Epidermal melanocyte (primary cell): Measurements from ENCODE around the gene SLIT1.
A peak's percentile ranks its signal among the peaks of the same experiment; 100 is the strongest.
"Not testable (repeated sequence)": the region's sequence is repeated elsewhere in the genome, so short reads cannot be mapped to it uniquely, and the experiment has no call there.

Experiments
- DNase-seq: peaks from one replicate; pipeline ENCODE4 v3.0.0; 2011; ENCODE audit warnings: low spot score; ENCODE audit not compliant: insufficient read length

The SLIT1 gene

DNA sequence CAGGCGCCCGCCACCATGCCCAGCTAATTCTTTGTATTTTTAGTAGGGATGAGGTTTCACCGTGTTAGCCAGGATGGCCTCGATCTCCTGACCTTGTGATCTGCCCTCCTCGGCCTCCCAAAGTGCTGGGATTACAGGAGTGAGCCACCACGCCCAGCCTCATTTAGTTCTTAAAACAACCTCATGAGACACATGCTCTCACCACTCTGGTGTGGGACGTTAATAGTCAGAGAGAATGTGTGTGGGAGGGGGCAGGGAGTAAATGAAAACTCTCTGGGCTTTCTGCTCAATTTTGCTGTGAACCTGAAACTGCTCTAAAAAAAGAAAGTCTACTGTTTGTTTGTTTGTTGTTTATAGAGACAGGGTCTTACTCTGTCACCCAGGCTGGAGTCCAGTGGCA lies 103.2 kb downstream of the SLIT1 start:
- DNase-seq: not testable (repeated sequence)

DNA sequence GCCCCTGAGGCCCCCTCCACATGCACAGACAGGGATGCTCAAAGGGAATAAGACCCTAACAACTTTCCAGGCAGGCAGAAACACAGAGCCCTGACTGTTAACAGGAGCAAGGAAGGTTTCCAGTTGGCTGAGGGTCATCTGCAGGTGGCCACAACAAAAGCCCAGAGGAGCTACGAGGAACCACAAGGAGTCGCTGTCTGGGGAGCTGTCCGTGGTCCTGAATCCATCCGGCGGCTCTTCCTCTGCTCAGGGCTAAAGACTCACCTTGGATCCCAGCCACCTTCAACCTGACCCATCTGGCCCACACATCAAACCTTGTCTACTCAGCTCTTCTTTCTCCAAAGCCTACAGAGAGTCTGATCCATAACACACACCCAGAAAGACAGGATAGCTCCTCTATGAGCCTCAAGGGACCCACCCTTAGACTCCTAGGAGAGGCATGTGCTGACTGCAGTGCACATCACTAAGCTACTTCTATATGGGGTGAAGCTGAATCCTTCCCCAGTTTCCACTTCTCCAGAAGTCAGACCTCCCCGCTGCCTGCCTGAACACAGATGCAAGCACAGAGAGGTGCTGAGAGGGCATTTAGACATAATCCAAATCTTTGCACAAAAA lies 104.0 kb downstream of the SLIT1 start:
- DNase-seq: peak; percentile 50

DNA sequence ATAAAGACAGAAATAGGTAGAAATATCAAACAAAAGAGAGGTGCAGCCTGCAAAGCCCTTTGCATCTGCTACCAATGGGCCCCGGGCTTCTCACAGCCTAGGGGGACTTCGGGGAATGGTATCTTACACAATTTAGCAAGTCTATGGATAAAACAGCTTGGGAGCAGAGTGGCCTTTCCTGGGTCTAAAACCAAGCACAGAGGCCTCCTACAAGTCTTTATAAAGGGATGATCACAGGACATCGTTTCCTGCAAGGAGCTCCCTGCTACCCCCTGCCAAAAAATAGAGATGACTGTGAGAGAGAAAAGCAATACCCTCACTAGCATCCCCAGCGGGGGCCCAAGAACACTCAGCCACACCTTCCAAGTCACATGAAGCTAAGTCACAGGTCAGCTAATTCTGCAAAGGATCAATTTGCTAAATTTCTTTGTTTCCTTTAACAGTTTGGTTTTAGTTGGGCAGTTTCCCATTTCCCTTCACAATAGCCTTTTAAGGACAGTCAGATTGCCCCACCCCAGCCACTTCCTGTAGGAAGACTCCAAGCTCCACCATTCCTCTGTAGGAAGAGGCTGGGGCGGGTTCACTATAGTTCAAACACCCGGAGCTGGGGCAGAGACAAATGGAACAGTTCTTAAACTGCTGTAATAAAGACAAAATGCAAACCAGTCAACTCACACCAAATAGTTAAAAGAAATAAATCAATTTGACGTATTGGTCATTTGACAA lies 105.5 kb downstream of the SLIT1 start:
- DNase-seq: no peak

DNA sequence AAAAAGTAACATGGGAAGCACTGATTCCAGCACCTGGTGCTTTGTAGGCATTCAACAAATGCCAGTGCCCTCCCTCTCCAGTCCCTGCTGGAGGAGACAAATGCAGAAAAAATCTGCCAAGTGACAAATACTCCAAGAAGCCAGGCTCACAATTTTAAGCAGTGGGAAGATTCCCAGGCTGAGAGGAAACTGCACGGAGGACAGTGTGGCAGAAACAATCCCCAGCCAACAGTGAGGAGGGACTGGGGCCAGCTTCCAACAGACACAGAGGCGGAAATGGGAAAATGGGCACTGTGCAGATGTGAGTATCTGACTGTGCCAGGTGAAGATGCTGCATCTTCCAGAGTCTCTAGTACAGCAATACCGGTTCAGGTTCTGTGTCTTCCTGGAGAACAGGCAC lies 106.3 kb downstream of the SLIT1 start:
- DNase-seq: no peak

DNA sequence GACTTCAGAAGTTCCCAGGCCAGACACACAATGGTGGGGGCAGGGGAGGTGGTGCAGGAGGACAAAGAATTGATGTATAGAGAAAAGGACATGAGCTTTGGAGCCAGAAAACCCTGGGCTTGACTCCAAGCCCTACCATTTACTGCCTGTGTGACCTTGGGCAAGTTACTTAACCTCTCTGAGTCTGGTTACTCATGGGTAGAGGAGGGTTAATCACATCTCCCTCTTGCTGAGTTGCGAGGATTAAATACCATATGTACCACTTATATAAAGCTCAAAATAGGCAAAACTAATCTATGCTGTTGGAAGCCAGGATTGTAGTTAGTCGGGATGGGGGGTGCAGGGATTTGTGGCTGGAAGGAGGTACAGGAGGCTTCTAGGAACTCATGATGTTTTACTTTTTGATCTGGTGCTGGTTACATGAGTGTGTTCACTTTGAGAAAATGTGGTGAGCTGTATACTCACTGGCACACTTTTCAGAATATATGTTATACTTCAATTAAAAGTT lies 106.8 kb downstream of the SLIT1 start:
- DNase-seq: no peak

DNA sequence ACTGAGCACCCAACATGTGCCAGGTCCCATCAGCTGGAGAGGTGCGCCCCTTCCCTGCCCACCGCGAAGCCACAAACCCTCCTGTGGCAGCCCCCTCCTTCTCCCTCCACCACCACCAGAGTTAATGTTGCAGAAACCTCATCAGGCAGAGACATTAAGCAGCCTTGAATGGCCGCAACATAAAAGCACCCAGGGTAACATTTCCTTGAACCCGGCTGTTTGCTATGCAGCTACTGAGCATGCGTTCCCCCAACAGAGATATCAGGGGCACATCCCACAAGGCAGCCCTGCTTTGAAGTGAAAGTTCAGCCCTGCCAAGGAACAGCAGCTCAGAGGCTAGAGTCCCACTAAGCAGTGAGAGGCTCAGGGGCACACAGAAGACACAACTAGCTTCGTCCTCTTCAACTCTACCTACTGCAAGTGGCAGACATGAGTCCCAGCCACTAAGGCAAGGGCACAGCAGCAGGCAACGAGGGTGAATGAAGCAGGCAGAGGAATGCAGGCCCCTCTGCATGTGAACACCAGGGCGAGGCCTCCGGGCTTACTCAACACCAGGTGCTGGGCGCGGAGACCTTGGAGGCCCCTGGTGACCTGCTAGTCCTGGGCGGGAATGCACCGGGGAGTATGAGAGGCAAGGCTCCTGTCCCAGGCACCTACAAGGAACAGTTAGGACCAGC lies 107.4 kb downstream of the SLIT1 start:
- no peak for DNase-seq

DNA sequence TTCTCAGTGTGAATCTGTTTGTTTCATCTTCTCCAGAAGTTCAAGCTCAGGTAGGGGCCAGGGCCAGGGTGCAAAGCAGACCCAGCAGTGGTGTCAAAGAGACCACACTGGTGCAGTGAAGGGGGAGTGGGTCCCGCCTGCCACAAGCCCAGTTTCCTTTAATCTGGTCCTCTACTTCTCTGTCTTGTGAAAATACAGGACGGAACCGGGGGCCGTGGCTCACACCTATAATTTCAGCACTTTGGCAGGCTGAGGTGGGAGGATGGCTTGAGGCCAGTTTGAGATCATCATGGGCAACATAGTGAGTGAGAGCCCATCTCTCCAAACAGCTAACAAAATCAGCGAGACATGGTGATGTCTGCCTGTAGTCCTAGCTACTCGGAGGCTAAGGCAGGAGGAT lies 109.0 kb downstream of the SLIT1 start:
- DNase-seq: no peak

DNA sequence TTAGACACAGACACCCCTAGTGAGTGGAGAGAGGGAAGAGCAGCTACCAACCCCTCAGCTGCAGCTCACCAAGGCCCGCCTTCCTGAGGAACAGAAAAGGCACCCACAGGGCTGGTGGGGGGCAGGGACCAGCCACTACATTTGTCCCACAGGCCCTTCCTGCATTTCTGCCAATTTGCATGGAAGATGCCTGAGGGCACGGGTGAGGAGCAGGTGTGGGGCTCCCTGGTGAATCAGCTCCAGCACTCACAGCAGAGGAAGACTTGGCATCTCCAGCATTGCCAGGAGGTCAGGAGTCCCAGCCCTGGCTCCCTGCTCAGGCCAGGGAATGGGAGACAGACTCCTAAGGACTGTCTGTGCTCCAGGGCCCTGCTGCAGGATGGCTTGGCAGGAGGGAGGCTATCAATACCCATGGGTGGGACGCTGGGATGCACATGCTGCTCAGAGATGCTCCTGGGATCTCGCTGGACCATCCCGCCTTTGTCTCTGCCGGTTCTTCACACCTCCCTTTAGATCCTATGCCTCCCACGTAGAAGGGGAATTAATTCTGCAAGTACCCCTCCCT lies 109.7 kb downstream of the SLIT1 start:
- DNase-seq: no peak

DNA sequence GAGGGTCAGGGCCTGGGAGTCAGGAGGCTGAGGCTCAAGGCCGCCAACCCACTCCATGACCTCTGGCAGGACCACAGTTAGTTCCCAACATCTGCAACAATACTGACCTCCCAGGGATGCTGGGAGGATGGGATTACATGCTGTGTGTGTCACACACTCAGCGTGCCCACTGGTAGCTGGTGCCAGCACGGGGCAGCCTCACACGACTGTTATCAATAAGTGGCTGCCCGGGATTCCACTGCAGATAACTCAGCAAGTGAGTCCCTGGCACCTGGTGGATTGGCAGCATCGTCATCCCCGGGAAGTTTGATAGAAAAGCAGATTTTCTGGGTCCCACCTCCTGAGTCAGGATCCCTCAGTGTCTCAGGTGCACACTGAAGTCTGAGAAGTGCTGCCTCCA lies 110.3 kb downstream of the SLIT1 start:
- no peak for DNase-seq

DNA sequence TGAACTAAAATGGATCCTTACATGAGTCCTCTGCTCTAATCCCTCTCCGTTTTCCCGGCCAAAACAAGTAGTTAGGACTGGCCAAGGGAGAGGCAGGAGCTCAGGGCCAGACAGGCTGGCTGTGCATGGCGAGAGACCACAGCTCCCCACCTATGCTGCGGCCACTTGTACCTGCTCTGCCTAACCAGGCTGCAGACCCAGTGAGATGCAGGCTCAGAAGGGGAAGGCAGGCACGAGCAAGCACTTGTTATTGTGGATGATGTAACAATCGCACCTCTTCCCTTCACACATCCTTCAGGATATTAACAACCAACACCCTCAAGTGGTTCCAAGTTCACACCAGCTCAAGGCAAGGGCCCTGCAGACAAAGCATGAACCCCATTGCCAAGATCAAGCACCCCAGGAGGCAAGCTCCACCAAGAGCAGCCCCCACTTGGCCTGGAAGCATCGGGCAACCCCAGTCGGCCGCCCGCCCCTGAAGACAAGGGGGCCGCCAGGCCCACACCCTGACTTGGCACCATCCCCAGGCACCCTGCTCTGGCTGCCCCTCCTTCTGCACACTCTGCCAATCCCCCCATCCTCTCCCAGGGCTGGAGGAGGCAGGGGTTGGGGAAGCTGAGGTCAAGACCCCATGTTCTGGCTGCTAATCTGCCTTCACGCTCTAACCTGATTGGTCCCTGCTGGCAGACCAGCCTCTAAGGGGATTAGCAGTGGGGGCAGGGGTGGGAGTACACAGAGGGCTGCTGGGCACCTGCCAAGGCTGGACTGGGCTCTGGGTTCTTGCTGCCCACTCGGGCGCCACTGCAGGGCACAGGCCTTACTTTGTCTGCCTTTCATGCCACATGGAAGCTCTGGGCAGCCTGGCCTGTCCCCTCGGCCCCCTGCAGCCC lies 111.3 kb downstream of the SLIT1 start:
- no peak for DNase-seq

DNA sequence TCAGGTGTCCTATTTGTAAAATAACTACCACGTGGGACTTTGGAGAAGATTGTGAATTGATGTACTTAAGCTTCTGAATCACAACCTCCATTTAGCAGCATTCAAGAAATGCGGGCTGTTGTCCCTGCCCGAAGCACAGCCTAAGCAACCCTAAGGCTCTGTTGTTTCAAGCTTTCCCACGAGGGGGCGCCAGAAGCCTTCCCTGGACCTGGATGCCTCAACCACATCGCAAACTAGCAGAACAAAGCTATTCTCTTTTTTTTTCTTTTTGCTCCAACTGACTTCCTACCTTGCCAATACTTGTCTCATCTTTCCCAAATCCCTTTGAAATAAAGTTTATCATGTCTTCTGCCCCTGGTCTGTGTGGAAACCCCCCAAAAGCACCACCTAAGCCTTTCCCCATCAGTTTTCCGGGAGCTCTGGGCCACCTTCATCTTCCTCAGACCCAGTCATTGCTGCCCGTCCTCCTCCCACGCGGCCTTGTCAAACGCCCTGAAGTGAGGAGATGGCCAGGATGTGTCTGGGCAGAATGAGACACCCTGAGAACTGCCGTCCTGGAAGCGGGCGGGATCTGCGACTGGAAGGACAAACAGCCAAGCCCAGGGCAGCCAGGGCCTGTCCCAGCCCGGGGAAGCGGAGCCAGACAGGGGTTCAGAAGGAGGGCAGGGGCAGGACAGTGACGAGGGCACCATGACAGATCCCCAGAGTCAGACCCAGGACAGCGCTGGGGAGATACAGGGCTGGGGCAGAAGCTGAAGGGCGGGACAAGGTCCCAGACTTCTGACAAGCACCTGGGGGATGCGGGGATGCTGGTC lies 112.7 kb downstream of the SLIT1 start:
- peak; percentile 71 for DNase-seq

DNA sequence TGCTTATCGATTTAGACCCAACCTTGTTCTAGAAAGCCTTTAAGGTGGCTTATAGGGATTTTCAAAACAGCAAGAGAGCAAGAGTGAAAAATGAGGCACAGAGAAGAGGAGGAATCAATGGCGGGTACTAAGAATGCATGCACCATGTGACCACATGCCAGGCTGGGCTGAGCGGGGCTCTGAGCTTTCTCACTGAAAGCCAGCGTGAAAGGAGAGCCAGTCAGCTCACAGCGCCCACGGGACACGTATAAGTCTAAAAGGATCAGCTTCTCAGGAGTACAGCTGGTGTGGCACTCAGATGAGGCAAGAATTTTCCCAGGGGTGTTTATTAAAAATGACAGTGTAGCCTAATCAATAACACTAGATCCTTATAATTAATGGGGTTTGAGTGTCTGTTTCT lies 114.3 kb downstream of the SLIT1 start:
- DNase-seq: no peak

DNA sequence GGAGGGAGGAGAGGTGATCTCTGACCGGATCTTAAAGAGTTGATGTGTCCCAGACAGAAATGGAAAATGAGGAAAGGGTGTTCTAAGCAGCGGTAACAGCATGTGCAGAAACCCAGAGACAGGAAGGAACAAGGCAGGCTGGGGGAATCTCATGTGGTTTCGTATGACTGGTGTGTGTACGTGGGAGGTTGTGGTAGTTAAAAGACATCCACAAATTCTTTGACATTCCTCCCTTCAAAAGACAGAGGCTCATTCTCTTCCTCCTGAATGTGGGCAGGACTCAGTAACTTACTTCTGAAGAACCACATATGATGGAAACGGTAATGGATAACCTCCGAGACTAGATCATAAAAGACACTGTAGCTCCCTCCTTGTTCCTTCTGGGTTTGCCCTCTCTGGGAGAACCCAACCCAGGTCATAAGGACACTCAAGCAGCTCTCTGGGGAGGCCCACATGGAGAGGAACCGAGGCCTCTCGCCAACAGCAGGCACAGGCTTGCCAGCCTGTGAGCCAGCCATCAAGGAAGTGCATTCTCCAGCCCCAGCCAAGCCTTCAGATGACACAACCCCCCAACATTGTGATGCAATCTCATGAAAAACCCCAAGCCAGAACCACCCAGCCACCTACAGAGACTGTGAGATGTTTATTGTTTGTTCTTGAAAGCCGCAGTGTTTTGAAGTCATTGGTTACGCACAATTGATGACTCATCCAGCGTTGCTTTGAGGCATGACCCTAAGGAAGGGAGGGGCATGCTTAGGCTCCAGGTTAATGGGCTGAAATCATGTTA lies 116.0 kb downstream of the SLIT1 start:
- DNase-seq: no peak

DNA sequence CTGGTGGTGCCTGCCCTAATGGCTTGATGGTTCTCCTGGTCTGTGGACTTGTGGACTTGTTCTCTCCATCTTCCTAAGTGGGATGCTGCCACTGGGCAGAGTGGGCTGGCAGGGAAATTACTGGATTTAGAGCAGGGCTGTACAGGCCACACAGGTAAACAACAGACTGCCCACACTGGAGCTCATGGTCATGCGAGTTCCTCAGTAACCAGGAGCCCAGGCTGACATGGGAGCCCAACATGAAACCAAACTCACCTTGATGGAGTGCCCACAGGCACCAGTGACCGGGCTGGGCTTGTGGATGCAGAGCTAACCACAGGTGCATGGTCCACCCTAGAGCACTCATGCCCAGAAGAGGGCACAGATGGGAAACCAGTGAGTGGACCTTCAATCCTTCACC lies 116.7 kb downstream of the SLIT1 start:
- DNase-seq: no peak

DNA sequence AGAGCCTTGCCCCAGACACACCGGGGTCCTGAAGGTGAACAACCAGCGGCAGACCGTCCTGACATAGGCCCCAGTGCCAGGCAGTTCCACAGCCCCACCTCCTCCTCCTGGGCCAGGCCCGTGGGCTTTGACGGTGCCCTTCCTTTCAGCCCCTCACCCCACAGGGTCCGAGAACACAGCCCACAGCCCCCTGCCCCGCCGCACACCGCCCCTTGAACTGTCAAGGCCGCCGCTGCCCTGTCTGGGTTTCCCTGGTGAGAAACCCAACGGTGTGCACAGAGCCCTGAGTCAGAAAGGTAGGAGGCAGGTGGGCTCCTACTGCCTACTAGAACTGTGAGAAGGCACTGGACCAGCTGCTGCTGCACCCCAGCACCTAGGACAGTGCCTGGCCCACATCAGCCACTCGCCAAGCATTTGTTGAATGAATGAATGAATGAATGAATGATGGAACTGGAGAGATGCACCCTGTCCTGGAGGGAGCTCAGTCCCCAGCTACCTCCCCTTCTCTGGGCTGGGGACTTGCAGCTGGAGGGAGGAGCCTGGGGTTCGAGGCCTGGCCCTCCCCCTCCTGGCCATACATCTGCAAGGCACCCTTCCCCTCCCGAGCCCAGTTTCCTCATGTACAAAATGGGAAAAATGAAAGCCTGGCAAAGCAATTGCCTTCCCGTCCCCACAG lies 117.9 kb downstream of the SLIT1 start:
- no peak for DNase-seq

DNA sequence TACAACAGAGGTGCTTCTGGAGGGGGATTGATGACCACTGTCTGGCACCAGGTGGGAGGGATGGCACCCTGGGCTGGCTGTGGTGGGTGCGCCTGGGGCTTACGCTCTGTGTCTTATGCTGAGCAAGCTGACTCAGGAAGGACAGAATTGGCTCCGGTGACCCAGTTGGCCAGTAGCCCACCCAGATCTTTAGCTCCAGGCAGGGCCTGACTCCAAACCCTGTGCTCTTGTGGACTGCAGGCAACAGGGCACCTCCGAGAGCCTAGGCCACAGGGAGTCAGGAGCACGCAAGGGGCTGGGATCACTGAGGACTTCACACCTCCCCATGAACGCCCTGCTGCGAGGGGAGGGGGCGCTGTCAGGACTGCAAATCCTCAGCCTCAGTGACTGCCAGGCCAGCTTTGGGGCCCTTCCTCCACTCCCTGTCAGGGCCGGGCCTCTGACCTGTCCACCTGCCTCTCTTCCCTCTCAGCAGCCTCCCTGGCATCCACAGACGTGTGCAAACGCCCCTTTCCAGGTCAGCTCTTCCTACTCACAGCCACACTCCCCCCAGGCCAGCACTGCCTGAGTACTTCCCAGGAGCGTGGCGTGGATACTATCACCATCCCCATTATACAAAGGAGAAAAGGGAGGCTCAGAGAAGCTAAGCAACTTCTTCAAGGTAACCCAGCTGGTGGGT lies 118.7 kb downstream of the SLIT1 start:
- DNase-seq: no peak

DNA sequence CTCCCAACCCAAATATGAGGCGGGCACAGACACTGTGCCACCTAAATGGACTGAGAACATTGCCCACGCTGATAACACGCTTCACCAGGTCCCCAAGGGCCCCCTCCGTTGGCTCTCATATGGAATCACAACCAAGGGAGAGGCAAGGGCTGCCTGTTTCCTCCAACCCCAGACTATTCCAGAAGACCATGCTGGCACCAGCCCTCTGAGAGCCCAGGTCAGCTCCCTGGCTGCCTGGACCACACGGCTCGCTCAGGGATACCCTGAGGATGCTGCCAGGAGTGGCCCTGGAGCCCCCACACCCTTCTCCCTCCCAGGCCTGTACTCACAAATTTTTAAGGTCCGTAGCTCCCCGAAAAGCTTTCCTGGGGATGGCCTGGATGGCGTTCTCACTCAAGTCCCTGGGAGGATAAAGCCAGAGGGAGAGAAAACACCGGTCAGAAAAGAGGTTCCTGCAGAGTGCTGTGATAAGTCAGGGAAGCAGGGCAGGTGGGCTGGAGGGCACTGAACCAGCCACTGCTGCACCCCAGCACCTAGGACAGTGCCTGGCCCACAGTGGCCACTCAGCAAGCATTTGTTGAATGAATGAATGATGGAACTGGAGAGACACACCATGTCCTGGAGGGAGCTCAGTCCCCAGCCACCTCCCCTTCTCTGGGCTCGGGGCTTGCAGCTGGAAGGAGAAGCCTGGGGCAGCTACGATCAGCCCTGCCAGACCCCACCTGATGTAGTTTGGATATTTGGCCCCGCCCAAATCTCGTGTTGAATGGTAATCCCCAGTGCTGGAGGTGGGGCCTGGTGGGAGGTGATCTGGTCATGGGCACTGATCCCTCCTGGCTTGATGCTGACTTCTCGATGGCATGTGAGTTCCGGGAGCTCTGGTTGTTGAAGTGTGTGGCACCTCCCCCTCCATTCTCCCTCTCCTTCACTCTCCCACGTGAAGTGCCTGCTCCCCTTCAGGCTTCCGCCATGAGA lies 119.8 kb downstream of the SLIT1 start:
- no peak for DNase-seq
